Measurements from ENCODE around the gene SLC22A17.

DNA sequence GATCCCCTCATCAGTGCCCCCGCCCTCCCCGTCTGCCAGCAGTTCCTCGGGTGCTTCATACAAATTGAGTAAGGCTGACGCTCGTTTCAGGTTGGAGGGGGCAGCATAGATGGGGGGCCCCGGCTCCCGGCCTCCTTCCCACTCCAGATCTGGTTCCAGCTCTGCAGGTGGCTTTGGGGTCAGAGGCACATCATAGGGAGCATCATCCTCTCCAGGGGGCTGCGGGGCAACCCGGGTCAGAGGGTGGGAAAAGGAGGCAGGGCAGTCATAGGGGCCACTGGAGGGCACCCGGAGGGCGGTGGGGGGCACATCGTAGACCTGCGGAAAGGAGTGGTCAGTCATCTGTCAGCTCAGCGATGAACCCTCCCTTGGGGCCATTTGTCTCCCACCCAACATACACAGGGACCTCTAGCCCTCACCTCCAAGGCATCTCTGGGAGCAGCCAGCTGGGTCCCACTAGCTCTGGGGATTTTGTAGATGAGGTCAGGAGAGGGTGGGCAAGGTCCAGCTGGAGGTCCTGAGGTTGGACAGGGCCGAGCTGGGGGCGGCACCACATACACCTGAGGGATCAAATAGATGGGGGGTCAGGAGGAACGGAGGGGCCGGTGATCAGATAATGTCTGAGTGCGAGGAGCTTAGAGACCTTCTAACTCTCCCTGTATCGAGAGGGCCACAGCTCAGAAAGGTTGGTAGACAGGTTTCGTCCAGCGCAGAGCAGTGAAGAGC, 7.2 kb upstream of the SLC22A17 start:
- TF ChIP-seq, protein P1, sequence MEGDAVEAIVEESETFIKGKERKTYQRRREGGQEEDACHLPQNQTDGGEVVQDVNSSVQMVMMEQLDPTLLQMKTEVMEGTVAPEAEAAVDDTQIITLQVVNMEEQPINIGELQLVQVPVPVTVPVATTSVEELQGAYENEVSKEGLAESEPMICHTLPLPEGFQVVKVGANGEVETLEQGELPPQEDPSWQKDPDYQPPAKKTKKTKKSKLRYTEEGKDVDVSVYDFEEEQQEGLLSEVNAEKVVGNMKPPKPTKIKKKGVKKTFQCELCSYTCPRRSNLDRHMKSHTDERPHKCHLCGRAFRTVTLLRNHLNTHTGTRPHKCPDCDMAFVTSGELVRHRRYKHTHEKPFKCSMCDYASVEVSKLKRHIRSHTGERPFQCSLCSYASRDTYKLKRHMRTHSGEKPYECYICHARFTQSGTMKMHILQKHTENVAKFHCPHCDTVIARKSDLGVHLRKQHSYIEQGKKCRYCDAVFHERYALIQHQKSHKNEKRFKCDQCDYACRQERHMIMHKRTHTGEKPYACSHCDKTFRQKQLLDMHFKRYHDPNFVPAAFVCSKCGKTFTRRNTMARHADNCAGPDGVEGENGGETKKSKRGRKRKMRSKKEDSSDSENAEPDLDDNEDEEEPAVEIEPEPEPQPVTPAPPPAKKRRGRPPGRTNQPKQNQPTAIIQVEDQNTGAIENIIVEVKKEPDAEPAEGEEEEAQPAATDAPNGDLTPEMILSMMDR (IDR thresholded peaks at IDR 0.05), result no peak
- TF ChIP-seq EZH2 (IDR thresholded peaks at IDR 0.05) (no peak), EZH2phosphoT487 (IDR thresholded peaks at IDR 0.05) (no peak)
